DOHH2 (cell line): ENCODE data around the gene CCK.

Source experiments
- H3F3A ChIP-seq: fragments of 200-600 bp; sonication (generic), shearing (Covaris generic); 2 replicates; pipeline ENCODE4 v1.6.0; 2016; ENCODE audit warnings: antibody characterized with exemption, mild to moderate bottlenecking; ENCODE audit not compliant: control insufficient read depth, insufficient read depth
- H3K27ac ChIP-seq: fragments of 200-600 bp; sonication (generic); 2 replicates; pipeline ENCODE4 v1.5.1; 2014; ENCODE audit warnings: low read depth, mild to moderate bottlenecking, low read length, moderate library complexity
- H3K27me3 ChIP-seq: fragments of 200-600 bp; sonication (generic); 2 replicates; pipeline ENCODE4 v1.6.1; 2014; ENCODE audit warnings: mild to moderate bottlenecking, low read length, mixed read lengths; ENCODE audit not compliant: control insufficient read depth
- H3K36me3 ChIP-seq: fragments of 200-600 bp; sonication (generic); 2 replicates; pipeline ENCODE4 v1.6.1; 2014; ENCODE audit warnings: mild to moderate bottlenecking, low read length, moderate library complexity, mixed read lengths; ENCODE audit not compliant: control insufficient read depth
- H3K4me1 ChIP-seq: fragments of 200-600 bp; sonication (generic); 2 replicates; pipeline ENCODE4 v1.6.1; 2014; ENCODE audit warnings: mild to moderate bottlenecking, low read length, mixed read lengths; ENCODE audit not compliant: control insufficient read depth
- H3K4me2 ChIP-seq: fragments of 200-600 bp; sonication (generic); 2 replicates; pipeline ENCODE4 v1.6.0; 2014; ENCODE audit warnings: mild to moderate bottlenecking, low read length, moderate library complexity
- H3K4me3 ChIP-seq: fragments of 200-600 bp; sonication (generic); 2 replicates; pipeline ENCODE4 v1.5.1; 2014; ENCODE audit warnings: mild to moderate bottlenecking, low read length, mixed read lengths
- H3K79me2 ChIP-seq: fragments of 200-600 bp; sonication (generic); 2 replicates; pipeline ENCODE4 v1.6.1; 2014; ENCODE audit warnings: mild to moderate bottlenecking, low read length, mixed read lengths; ENCODE audit not compliant: control insufficient read depth
- H3K9me2 ChIP-seq: fragments of 200-600 bp; sonication (generic); replicated peaks from 2 replicates; pipeline ENCODE4 v1.6.1; 2014; ENCODE audit warnings: mild to moderate bottlenecking, low read length, mixed read lengths; ENCODE audit not compliant: control insufficient read depth
- H3K9me3 ChIP-seq: fragments of 200-600 bp; sonication (generic); 2 replicates; pipeline ENCODE4 v1.6.1; 2014; ENCODE audit warnings: antibody characterized with exemption, low read length, mixed read lengths; ENCODE audit not compliant: control insufficient read depth, insufficient read depth
- H4K20me1 ChIP-seq: fragments of 200-600 bp; sonication (generic); 2 replicates; pipeline ENCODE4 v1.6.0; 2014; ENCODE audit warnings: low read depth, mild to moderate bottlenecking, antibody characterized with exemption, low read length, moderate library complexity; ENCODE audit not compliant: control insufficient read depth, insufficient read depth
- CTCF ChIP-seq: fragments of 200-600 bp; sonication (generic); IDR thresholded peaks from one replicate; pipeline ENCODE4 v1.5.1; 2014; ENCODE audit warnings: antibody characterized with exemption, mild to moderate bottlenecking, low read depth, low read length; ENCODE audit not compliant: poor library complexity, severe bottlenecking
- EZH2phosphoT487 ChIP-seq: fragments of 200-600 bp; sonication (generic); IDR thresholded peaks from 2 replicates; pipeline ENCODE4 v1.6.1; 2017; ENCODE audit warnings: borderline replicate concordance, mild to moderate bottlenecking, antibody characterized with exemption, low read length, moderate library complexity, mixed read lengths

CCK gene

GRCh38 chr3:42224658-42225421 is 41.1 kb downstream of the CCK start:
- H3K27me3 ChIP-seq: peaks cover 3% of the 10 kb centered on the region; the same call in 1 of the 2 replicates
- peaks cover 49% of the 10 kb centered on the region for H3K36me3 ChIP-seq
- no peaks in the 10 kb centered on the region for H3K9me2 ChIP-seq
- H4K20me1 ChIP-seq: peaks cover 3% of the 10 kb centered on the region; the same call in 1 of the 2 replicates
- H3K4me3 ChIP-seq: no peak overlapping the region
- H3K79me2 ChIP-seq: no peaks in the 10 kb centered on the region
- peaks cover 13% of the 10 kb centered on the region for H3F3A ChIP-seq
- H3K4me2 ChIP-seq: no peak overlapping the region
- TF ChIP-seq CTCF (no peak), EZH2phosphoT487 (no peak)
- no peak overlapping the region for H3K27ac ChIP-seq
- no peaks in the 10 kb centered on the region for H3K9me3 ChIP-seq
- H3K4me1 ChIP-seq: peaks cover 7% of the 10 kb centered on the region

- Histone ChIP-seq H3K36me3 (peaks cover 55% of the 10 kb centered on the region), H4K20me1 (no peaks in the 10 kb centered on the region), H3K79me2 (no peaks in the 10 kb centered on the region), H3K9me3 (no peaks in the 10 kb centered on the region), H3K4me2 (no peak overlapping the region), H3K4me3 (no peak overlapping the region), H3K27ac (no peak overlapping the region), H3K9me2 (no peaks in the 10 kb centered on the region), H3F3A (peaks cover 13% of the 10 kb centered on the region), H3K27me3 (no peaks in the 10 kb centered on the region), H3K4me1 (peaks cover 7% of the 10 kb centered on the region)
- no peak for TF ChIP-seq CTCF
- TF ChIP-seq EZH2phosphoT487: no peak
These were observed 41.8 kb downstream of the CCK start for GRCh38 chr3:42224178-42224577.

GRCh38 chr3:42222942-42223693 is 42.9 kb downstream of the CCK start:
- no peaks in the 10 kb centered on the region for H3K27me3 ChIP-seq
- peaks cover 63% of the 10 kb centered on the region for H3K36me3 ChIP-seq

More at GRCh38 chr3:42222942-42223693, 42.9 kb downstream of the CCK start:
- Histone ChIP-seq H3K9me2 (no peaks in the 10 kb centered on the region), H3F3A (peaks cover 9% of the 10 kb centered on the region), H4K20me1 (no peaks in the 10 kb centered on the region), H3K79me2 (no peaks in the 10 kb centered on the region), H3K4me3 (no peak overlapping the region), H3K27ac (no peak overlapping the region), H3K4me2 (no peak overlapping the region), H3K9me3 (no peaks in the 10 kb centered on the region), H3K4me1 (peaks cover 3% of the 10 kb centered on the region; the same call in 1 of the 2 replicates)
- TF ChIP-seq EZH2phosphoT487 (no peak), CTCF (no peak)
